Activated naive CD8-positive, alpha-beta T cell treated with anti-CD3 and anti-CD28 coated beads for 36 hours (primary cell): ENCODE measurements around the gene KIF20B. TPM values are rescaled to one million over a fixed set of nuclear protein-coding genes. Genes with fewer than 3 reads are reported as not detected.
A peak's percentile ranks its signal among the peaks of the same experiment; 100 is the strongest.

Experiments used
- DNase-seq: peaks from one replicate; pipeline ENCODE4 v3.0.0; 2021
- H3K27ac Mint-ChIP-seq: one replicate; pipeline ENCODE4 v1.8.0; 2022; ENCODE audit warnings: mild to moderate bottlenecking, moderate library complexity, mixed read lengths
- H3K27me3 Mint-ChIP-seq: one replicate; pipeline ENCODE4 v1.8.0; 2022; ENCODE audit warnings: mild to moderate bottlenecking, mixed read lengths
- H3K36me3 Mint-ChIP-seq: one replicate; pipeline ENCODE4 v1.8.0; 2021; ENCODE audit warnings: mild to moderate bottlenecking, mixed read lengths
- H3K4me1 Mint-ChIP-seq: one replicate; pipeline ENCODE4 v1.8.0; 2021; ENCODE audit warnings: mixed read lengths
- H3K4me3 Mint-ChIP-seq: one replicate; pipeline ENCODE4 v1.8.0; 2022; ENCODE audit warnings: mild to moderate bottlenecking, moderate library complexity, mixed read lengths
- H3K9me3 Mint-ChIP-seq: one replicate; pipeline ENCODE4 v1.8.0; 2022; ENCODE audit warnings: mixed read lengths
- total RNA-seq, 2 experiments: library from RNA; stranded (reverse); gene quantifications; one replicate each; pipeline ENCODE4 v1.2.3, GENCODE V29; 2021

KIF20B gene
- total RNA-seq, 2 experiments from 2014 or later, result 61.7 to 63.2 TPM

- no peak for DNase-seq
- H3K4me3 Mint-ChIP-seq, result no peak overlapping the region
- no peaks in the 10 kb centered on the region for H3K9me3 Mint-ChIP-seq
- H3K4me1 Mint-ChIP-seq, result no peaks in the 10 kb centered on the region
- no peak overlapping the region for H3K27ac Mint-ChIP-seq
- peaks cover 6% of the 10 kb centered on the region for H3K27me3 Mint-ChIP-seq
- no peaks in the 10 kb centered on the region for H3K36me3 Mint-ChIP-seq
Measured at GRCh38 chr10:89670926-89671325, 30.5 kb upstream of the KIF20B start.

- peaks cover 35% of the 10 kb centered on the region for H3K27me3 Mint-ChIP-seq
- no peaks in the 10 kb centered on the region for H3K9me3 Mint-ChIP-seq
- H3K4me1 Mint-ChIP-seq, result no peaks in the 10 kb centered on the region
- no peaks in the 10 kb centered on the region for H3K36me3 Mint-ChIP-seq
- H3K27ac Mint-ChIP-seq, result no peak overlapping the region
- no peak overlapping the region for H3K4me3 Mint-ChIP-seq
- no peak for DNase-seq
Measured at GRCh38 chr10:89677341-89677740, 24.0 kb upstream of the KIF20B start.

GRCh38 chr10:89679986-89680385, 21.4 kb upstream of the KIF20B start:
- Mint-ChIP-seq H3K36me3 (no peaks in the 10 kb centered on the region), H3K27me3 (peaks cover 41% of the 10 kb centered on the region), H3K4me1 (no peaks in the 10 kb centered on the region), H3K4me3 (no peak overlapping the region), H3K27ac (no peak overlapping the region), H3K9me3 (no peaks in the 10 kb centered on the region)
- no peak for DNase-seq

- no peak overlapping the region for H3K4me3 Mint-ChIP-seq
- H3K27ac Mint-ChIP-seq, result no peak overlapping the region
- no peaks in the 10 kb centered on the region for H3K9me3 Mint-ChIP-seq
- H3K27me3 Mint-ChIP-seq, result peaks cover 37% of the 10 kb centered on the region
- H3K4me1 Mint-ChIP-seq, result peaks cover 3% of the 10 kb centered on the region
- H3K36me3 Mint-ChIP-seq, result no peaks in the 10 kb centered on the region
- no peak for DNase-seq
Measured at GRCh38 chr10:89683883-89684282, 17.5 kb upstream of the KIF20B start.

GRCh38 chr10:89684604-89685003, 16.8 kb upstream of the KIF20B start:
- peaks cover 34% of the 10 kb centered on the region for H3K27me3 Mint-ChIP-seq
- no peaks in the 10 kb centered on the region for H3K36me3 Mint-ChIP-seq
- H3K27ac Mint-ChIP-seq, result no peak overlapping the region
- no peak overlapping the region for H3K4me3 Mint-ChIP-seq
- no peaks in the 10 kb centered on the region for H3K9me3 Mint-ChIP-seq
- DNase-seq, result no peak
- H3K4me1 Mint-ChIP-seq, result peaks cover 3% of the 10 kb centered on the region

GRCh38 chr10:89685936-89686335, 15.5 kb upstream of the KIF20B start:
- H3K36me3 Mint-ChIP-seq, result no peaks in the 10 kb centered on the region
- H3K27me3 Mint-ChIP-seq, result peaks cover 22% of the 10 kb centered on the region
- no peak overlapping the region for H3K27ac Mint-ChIP-seq
- H3K4me3 Mint-ChIP-seq, result no peak overlapping the region
- H3K4me1 Mint-ChIP-seq, result peaks cover 3% of the 10 kb centered on the region
- DNase-seq, result no peak
- H3K9me3 Mint-ChIP-seq, result no peaks in the 10 kb centered on the region

- H3K27me3 Mint-ChIP-seq, result no peaks in the 10 kb centered on the region
- DNase-seq, result no peak
- H3K4me1 Mint-ChIP-seq, result peaks cover 3% of the 10 kb centered on the region
- H3K9me3 Mint-ChIP-seq, result no peaks in the 10 kb centered on the region
- no peak overlapping the region for H3K4me3 Mint-ChIP-seq
- H3K36me3 Mint-ChIP-seq, result peaks cover 4% of the 10 kb centered on the region
- H3K27ac Mint-ChIP-seq, result no peak overlapping the region
Measured at GRCh38 chr10:89690027-89690426, 11.4 kb upstream of the KIF20B start.

- peaks cover 6% of the 10 kb centered on the region for H3K36me3 Mint-ChIP-seq
- DNase-seq, result no peak
- no peak overlapping the region for H3K4me3 Mint-ChIP-seq
- H3K4me1 Mint-ChIP-seq, result no peaks in the 10 kb centered on the region
- no peaks in the 10 kb centered on the region for H3K27me3 Mint-ChIP-seq
- H3K27ac Mint-ChIP-seq, result no peak overlapping the region
- H3K9me3 Mint-ChIP-seq, result no peaks in the 10 kb centered on the region
Measured at GRCh38 chr10:89692416-89692815, 9.0 kb upstream of the KIF20B start.

GRCh38 chr10:89693176-89693575, 8.2 kb upstream of the KIF20B start:
- Mint-ChIP-seq H3K27me3 (no peaks in the 10 kb centered on the region), H3K4me3 (no peak overlapping the region), H3K27ac (no peak overlapping the region), H3K9me3 (no peaks in the 10 kb centered on the region), H3K36me3 (peaks cover 6% of the 10 kb centered on the region), H3K4me1 (no peaks in the 10 kb centered on the region)
- no peak for DNase-seq

- no peak overlapping the region for H3K27ac Mint-ChIP-seq
- H3K27me3 Mint-ChIP-seq, result no peaks in the 10 kb centered on the region
- no peak overlapping the region for H3K4me3 Mint-ChIP-seq
- peaks cover 5% of the 10 kb centered on the region for H3K4me1 Mint-ChIP-seq
- H3K9me3 Mint-ChIP-seq, result no peaks in the 10 kb centered on the region
- peaks cover 10% of the 10 kb centered on the region for H3K36me3 Mint-ChIP-seq
- DNase-seq, result no peak
Measured at GRCh38 chr10:89695307-89695706, 6.1 kb upstream of the KIF20B start.

GRCh38 chr10:89697946-89698345, 3.4 kb upstream of the KIF20B start:
- DNase-seq, result no peak
- Mint-ChIP-seq H3K27ac (no peak overlapping the region), H3K36me3 (peaks cover 14% of the 10 kb centered on the region), H3K9me3 (no peaks in the 10 kb centered on the region), H3K4me3 (no peak overlapping the region), H3K27me3 (no peaks in the 10 kb centered on the region), H3K4me1 (peaks cover 18% of the 10 kb centered on the region)

- Mint-ChIP-seq H3K4me1 (peaks cover 25% of the 10 kb centered on the region), H3K9me3 (no peaks in the 10 kb centered on the region), H3K4me3 (peak overlapping the region; percentile 11), H3K27ac (no peak overlapping the region), H3K27me3 (no peaks in the 10 kb centered on the region), H3K36me3 (peaks cover 15% of the 10 kb centered on the region)
- DNase-seq, result no peak
Measured at GRCh38 chr10:89699581-89700064, 1.8 kb upstream of the KIF20B start.

GRCh38 chr10:89700923-89701241, 508 bp upstream of the KIF20B start:
- DNase-seq, result no peak
- Mint-ChIP-seq H3K9me3 (no peaks in the 10 kb centered on the region), H3K36me3 (peaks cover 22% of the 10 kb centered on the region), H3K27ac (peak overlapping the region; percentile 98), H3K4me1 (peaks cover 36% of the 10 kb centered on the region), H3K27me3 (no peaks in the 10 kb centered on the region), H3K4me3 (peak overlapping the region; percentile 96)

GRCh38 chr10:89702121-89702480, 711 bp downstream of the KIF20B start:
- H3K9me3 Mint-ChIP-seq, result no peaks in the 10 kb centered on the region
- peaks cover 29% of the 10 kb centered on the region for H3K36me3 Mint-ChIP-seq
- H3K4me1 Mint-ChIP-seq, result peaks cover 46% of the 10 kb centered on the region
- H3K27ac Mint-ChIP-seq, result peak overlapping the region; percentile 98
- peak overlapping the region; percentile 96 for H3K4me3 Mint-ChIP-seq
- peak; percentile 13 for DNase-seq
- H3K27me3 Mint-ChIP-seq, result no peaks in the 10 kb centered on the region

GRCh38 chr10:89705466-89705865, 4.1 kb downstream of the KIF20B start:
- peaks cover 34% of the 10 kb centered on the region for H3K36me3 Mint-ChIP-seq
- no peaks in the 10 kb centered on the region for H3K27me3 Mint-ChIP-seq
- H3K4me1 Mint-ChIP-seq, result peaks cover 40% of the 10 kb centered on the region
- no peak overlapping the region for H3K4me3 Mint-ChIP-seq
- no peaks in the 10 kb centered on the region for H3K9me3 Mint-ChIP-seq
- H3K27ac Mint-ChIP-seq, result no peak overlapping the region
- DNase-seq, result no peak

- H3K27me3 Mint-ChIP-seq, result no peaks in the 10 kb centered on the region
- no peak overlapping the region for H3K4me3 Mint-ChIP-seq
- peaks cover 37% of the 10 kb centered on the region for H3K36me3 Mint-ChIP-seq
- H3K9me3 Mint-ChIP-seq, result no peaks in the 10 kb centered on the region
- no peak for DNase-seq
- H3K4me1 Mint-ChIP-seq, result peaks cover 38% of the 10 kb centered on the region
- H3K27ac Mint-ChIP-seq, result peak overlapping the region; percentile 17
Measured at GRCh38 chr10:89706011-89706410, 4.6 kb downstream of the KIF20B start.

- Mint-ChIP-seq H3K27me3 (no peaks in the 10 kb centered on the region), H3K4me3 (no peak overlapping the region), H3K36me3 (peaks cover 39% of the 10 kb centered on the region), H3K9me3 (no peaks in the 10 kb centered on the region), H3K4me1 (peaks cover 34% of the 10 kb centered on the region), H3K27ac (no peak overlapping the region)
- DNase-seq, result no peak
Measured at GRCh38 chr10:89707372-89707771, 6.0 kb downstream of the KIF20B start.
